ENCODE results near the gene CDKN2AIP.
"Not testable (repeated sequence)": the region's sequence is repeated elsewhere in the genome, so short reads cannot be mapped to it uniquely, and the experiment has no call there.

The CDKN2AIP gene

DNA sequence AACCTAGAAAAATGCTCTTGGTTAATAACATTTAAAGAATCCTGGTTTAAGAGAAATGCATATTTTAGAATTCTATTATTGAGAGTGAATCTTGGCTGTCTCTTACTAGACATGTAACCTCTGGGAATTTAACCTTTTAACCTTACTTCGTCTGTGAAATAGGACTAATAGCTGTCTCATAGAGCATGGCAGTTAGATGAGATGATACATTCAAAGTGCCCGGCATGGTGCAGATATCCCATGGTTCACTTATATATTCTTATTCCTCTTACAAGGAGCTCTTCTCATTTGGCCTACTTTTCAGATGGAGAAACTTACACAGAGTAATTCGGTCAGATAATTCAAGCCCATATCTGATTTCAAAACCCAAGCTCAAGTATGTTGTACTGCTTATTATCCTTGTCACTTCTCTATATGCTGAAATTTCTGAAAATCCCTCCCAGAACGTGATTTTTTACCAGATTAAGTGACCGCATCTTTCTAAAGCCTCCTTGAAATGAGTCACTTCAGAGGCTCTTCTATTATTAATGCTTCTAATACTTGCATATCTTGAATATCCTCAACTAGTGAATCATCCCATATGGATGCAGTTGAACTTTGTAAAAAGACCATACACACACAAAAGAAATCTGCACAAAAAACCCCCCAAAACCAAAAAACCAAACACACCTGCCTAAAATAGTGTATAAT lies 4.9 kb downstream of the CDKN2AIP start:
- no peak for DNase-seq

DNA sequence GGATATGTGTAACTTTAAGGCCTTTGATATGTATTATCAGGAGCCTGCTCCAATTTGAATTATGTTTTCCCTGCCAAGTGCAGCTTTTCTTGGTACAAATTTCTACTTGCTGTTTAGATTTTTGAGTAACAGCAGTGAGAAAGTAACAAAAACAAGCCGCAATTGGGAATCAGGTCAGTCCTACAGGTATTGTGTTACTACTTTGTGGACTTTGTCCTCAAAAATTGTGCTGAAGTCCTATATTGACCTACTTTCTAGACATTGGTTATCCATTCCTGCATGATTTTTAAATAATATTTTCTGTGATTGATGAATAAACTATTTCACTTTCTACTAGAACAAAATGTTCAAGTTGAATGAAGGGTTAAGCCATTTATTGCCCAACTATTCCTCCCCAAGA lies 5.7 kb downstream of the CDKN2AIP start:
- DNase-seq: no peak

DNA sequence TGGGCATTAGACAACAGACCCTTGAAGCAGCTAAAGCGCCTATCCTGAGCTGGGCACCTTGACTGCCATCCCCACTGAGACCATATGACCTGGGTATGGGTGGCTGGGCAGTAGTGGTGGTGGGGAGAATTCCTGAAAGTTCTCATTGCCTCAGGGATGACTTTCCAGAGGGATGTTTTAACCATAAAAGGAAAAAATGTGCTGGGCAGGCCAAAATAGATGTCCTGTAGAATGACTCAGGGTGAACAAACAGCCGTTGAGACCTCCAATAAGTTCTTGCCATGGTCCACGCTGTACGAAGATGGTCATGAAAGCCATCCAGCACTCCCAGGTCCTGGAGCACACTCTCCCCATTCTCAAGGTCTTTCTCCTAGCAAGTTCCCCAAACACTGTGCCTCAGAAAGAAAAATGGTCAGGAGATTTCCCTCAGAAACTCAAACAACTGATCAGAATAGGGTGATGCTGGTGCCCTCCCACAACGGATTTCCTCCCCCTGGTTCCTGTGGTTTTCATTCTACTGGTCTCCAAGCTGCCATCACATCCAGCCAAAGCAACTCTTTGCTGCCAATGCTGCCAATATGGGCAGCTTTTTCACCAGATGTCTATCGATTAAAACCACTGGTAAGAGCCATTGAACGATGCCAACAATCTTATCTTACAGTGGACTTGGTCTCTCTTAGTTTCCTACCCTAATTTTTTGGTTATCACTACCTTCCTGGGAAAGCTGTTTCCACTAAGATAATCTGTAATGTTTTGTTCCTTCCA lies 11.2 kb downstream of the CDKN2AIP start:
- DNase-seq: no peak

DNA sequence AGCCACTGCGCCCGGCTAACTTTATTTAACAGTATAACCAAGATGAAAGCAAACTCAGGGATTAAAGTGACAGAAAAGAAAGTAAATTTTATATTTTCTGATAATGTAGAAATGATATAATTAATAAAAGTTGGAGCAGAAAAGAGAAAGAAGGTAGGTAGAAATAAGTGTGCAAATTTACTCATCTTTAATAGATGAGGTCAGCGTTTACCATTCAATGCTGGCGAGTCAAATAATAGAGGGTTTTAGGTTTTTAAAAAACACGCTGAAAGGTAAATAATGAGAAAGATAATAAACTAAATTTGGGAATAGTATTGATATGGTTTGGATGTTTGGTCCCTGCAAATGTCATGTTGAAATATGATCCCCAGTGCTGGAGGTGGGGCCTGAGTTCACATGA lies 13.6 kb downstream of the CDKN2AIP start:
- no peak for DNase-seq

DNA sequence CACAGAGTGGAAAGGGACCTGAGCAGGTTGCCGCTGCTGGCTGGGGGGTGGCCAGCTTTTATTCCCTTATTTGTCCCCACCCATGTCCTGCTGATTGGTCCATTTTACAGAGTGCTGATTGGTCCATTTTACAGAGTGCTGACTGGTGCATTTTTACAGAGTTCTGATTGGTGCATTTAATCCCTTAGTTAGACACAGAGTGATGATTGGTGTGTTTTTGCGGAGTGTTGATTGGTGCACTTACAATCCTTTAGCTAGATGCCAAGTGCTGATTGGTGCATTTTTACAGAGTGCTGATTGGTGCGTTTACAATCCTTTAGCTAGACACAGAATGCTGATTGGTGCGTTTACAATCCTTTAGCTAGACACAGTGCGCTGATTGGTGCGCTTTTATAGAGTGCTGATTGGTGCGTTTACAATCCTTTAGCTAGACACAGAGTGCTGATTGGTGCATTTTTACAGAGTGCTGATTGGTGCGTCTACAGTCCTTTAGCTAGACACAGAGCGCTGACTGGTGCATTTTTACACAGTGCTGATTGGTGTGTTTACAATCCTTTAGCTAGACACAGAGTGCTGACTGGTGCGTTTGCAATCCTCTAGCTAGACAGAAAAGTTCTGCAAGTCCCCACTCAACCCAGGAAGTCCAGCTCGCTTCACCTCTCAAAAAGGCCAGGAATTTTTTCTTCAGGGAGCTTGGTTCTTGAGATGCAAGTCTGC lies 19.6 kb downstream of the CDKN2AIP start:
- not testable (repeated sequence) for DNase-seq

DNA sequence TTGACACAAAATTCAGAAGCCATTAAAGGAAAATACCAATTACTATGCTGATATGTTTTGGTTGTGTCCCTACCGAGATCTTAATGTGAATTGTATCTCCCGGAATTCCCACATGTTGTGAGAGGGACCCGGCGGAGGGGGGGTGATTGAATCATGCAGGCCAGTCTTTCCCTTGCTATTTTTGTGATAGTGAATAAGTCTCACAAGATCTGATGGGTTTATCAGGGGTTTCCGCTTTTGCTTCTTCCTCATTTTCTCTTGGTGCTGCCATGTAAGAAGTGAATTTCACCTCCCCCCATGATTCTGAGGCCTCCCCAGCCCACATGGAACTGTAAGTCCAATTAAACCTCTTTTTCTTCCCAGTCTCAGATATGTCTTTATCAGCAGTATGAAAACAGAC lies 21.4 kb downstream of the CDKN2AIP start:
- not testable (repeated sequence) for DNase-seq

DNA sequence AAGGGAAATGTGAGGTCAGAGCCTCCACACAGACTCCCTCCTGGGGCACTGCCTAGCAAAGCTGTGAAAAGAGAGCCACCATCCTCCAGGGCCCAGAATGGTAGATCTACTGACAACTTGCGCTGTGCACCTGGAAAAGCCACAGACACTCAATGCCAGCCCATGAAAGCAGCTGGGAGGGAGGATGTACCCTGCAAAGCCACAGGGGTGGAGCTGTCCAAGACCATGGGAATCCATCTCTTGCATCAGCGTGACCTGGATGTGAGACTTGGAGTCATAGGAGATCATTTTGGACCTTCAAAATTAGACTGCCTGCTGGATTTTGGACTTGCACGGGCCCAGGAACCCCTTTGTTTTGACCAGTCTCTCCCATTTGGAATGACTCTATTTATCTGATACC lies 22.8 kb downstream of the CDKN2AIP start:
- DNase-seq: no peak

DNA sequence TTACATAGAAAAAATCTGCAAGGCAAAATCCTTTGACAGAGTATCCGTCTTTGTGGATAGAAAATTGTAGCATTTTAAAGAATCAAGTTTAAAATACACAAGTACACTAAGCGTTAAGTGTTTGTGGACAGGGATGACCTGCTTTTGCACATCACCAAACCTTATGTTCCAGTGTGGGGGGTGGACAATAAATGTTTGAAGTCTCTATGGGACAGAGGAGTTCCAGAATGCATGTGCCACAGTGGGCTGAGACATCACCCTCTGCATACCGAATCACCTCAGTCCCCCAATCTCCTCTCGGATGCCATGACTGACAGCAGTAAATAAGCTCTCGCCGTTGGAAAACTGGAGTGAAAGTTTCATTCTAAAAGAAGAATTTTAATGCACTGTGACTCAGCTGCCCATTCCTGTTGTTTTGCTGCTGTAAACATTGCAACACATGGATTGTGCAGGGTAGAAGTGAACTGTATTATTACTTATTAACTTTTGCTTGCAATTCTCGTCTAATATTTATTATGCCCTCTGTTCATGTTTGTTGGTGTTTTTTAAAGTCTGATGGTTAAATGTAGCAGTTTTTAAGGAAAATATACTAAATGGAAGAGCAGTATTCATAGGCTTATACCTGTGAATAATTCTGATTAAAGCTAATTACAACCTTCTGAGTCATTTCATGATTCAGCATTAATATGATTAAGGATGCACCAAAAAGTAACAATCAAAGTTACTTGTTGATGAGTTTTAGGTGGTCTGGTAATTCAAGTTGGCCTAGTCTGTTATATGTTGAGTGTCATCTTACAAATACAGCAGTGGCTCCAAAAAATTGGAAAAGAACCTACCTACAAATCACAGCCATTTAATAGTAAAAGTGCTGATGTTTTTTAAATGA lies 24.0 kb downstream of the CDKN2AIP start:
- no peak for DNase-seq

DNA sequence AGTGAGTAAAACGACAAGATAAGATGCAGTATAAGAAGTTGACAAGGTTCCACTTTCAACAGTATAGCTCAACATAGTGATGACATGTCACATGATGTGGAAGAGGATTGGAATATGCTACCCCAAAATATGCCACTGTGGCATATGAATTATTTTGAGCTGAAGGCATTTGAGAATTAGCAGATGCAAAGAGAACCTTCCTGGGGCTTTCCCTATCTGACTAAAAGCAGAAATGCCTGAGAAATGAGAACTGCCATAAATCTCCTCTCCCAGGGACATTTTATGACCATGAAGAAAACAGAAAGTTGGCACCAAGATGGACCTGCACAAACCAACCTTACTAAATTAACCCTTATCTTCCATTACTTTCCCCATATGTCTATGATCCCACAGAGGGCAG lies 24.8 kb downstream of the CDKN2AIP start:
- DNase-seq: no peak

DNA sequence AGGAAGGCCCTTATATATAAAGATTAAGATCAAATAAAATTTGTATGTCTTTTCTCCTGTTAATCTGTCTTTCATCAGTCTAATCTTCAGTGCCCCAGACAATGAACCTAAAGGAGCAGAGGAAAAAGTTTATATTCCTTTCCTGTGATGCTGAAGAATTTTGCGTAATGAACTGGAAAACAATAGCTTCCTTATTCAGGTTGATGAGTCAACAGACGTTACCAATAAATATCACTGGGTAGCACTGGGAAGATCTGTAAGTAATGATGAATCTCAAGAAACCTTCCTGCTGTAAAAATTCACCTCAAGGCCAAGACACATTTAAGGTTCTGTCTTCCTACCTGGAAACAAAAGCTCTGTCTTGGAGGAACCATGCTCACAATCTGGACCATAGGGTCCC lies 25.5 kb downstream of the CDKN2AIP start:
- DNase-seq: no peak

DNA sequence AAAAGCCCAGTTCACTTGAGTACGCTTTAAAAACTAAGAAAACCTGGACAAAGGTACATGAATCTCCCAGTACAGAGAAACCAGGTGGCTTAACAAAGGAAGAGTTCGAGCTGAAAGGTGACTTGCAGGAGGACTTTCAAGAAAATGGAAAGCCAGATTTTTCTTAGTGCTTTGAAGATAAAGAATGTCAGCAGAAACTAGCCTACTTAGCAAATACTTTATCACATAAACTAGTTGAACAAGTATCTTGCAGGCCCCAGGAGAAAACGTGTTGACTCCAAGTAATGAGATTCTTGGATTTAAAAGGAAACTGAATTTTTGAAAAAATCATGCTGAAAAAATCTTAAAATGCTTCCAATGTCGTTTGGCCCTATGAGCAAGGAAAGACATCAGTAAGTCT lies 26.4 kb downstream of the CDKN2AIP start:
- no peak for DNase-seq

DNA sequence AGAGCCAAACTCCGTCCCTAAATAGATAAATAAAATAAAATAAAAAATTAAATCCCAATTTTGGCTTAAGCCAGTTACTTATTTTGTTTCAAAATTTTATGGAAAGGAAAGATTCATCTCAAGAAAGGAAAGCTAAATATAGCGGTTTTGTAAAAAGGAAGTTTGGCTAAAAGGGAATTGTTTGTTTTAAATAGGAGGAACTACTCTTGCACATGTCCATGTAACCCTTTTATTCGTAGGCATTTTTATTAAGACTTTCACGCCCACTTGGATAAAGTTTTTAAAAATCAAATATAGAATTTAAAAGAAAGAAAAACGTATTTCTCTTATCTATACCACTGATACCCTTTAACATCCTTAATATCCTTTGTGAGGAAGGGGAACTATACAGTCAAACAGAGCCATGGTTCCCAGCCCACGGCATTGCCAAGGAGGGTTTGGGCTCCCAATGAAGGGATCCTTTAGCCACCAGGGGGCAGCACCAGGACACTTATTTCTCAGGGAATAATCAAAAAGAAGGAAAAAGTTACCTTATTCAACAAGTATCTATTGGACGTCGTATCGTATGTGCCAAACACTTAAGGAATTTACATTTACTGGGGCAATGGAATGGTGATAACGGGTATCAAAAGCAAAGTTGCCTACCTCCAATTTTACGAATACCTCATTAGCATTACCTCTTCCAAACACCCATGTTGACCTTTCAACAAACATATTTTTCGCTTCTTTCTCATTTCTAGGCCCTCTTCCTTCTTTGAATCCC lies 27.7 kb downstream of the CDKN2AIP start:
- DNase-seq: peak; percentile 54

DNA sequence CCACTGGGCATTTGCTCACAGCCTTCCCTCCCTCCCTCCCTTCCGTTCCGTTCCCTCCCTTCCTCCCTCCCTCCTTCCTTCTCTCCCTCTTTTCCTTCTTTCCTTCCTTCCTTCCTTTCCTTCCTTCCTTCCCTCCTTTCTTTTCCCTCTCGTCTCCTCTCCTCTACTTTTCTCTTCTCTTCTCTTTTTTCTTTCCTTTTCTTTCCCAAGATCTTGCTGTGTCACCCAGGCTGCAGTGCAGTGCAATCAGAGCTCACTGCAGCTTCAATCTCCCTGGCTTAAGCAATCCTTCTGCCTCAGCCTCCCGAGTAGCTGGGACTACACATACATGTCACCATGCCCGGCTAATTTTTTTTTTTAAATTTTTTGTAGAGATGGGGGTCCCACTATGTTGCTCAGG lies 33.7 kb downstream of the CDKN2AIP start:
- DNase-seq: no peak

DNA sequence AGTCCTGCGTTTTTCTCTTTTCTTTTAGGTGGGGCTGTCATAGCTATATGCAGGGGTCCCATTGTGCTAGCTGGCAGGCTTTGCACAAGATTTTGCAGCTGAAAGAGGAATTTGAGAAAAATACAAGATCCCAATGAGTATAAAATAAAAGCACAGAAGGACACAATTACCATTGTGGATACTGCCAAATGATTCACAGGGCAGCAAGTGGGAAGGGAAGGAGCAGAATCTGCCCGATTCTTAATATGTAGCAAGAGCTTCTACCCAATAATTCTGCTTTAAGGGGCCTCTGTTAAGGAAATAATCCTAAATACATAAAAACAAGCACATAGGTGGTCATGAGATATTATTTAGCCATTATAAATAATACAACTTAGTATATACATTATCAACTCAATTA lies 34.5 kb downstream of the CDKN2AIP start:
- no peak for DNase-seq

DNA sequence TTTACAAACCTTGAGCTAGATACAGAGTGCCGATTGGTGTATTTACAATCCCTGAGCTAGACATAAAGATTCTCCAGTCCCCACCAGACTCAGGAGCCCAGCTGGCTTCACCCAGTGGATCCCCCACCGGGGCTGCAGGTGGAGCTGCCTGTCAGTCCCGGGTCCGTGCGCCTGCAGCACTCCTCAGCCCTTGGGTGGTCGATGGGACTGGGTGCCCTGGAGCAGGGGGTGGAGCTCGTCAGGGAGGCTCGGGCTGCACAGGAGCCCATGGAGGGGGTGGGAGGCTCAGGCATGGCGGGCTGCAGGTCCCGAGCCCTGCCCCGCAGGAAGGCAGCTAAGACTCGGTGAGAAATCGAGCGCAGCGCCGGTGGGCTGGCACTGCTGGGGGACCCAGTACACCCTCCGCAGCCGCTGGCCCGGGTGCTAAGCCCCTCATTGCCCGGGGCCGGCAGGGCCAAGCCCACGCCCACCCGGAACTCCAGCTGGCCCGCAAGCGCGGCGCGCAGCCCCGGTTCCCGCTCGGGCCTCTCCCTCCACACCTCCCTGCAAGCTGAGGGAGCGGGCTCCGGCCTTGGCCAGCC lies 38.2 kb downstream of the CDKN2AIP start:
- not testable (repeated sequence) for DNase-seq

DNA sequence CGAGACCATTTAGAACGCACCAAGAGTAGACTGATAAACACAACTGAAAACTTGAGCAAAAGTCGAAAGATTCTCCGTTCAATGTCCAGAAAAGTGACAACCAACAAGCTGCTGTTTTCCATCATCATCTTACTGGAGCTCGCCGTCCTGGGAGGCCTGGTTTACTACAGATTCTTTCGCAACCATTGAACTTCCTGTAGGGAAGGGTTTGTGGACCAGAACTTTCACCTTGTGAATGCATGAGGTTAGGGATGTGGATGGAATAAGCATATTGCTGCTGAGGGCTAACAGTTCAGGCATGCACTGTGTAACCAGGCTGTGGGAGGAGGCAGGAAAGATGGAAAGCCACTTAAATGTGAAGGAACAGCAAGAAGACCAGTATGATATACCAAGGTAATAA lies 39.6 kb downstream of the CDKN2AIP start:
- DNase-seq: no peak

DNA sequence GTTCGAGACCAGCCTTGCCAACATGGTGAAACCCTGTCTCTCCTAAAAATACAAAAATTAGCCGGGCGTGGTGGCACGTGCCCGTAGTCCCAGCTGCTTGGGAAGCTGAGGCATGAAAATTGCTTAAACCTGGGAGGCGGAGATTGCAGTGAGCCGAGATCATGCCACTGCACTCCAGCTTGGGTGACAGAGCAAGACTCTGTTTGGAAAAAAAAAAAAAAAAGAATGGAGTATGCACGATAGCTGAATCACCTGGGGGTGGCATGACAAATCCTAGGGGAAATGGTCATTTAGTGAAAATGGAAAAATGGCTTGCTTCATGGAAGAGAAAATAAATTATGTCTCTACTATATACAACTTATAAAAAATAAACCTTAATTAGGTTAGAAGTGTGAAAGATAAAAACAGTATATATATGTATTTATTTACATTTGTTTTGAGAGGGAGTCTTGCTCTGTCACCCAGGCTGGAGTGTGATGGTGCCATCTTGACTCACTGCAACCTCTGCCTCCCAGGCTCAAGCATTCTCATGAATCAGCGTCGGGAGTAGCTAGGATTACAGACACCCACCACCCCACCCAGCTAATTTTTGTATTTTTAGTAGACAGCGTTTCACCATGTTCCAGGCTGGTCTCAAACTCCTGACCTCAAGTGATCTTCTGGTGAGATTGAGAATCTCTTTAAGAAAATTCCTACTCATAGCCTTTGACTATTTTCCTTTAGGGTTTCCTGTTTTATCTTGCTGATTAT lies 41.1 kb downstream of the CDKN2AIP start:
- DNase-seq: no peak

DNA sequence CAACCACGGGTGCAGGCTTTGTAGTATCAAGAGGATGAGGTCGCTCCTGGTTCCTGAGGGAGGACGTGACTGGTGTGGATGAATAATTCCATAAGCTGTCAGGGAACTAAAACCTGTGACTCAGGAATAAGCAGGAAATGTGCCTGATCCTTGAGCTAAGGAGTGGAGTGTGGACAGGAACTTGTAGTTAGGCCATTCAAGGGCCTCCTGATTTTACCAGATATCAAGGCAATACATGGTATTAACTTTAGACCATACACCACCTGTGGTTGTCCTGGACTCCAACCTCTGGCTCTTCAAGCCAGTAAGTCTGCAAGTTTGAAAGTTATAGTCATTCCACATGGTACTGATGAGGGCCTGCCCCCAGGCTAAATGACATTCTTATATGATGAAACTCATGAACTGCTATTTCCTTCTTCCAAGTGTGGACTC lies 48.4 kb downstream of the CDKN2AIP start:
- DNase-seq: no peak

DNA sequence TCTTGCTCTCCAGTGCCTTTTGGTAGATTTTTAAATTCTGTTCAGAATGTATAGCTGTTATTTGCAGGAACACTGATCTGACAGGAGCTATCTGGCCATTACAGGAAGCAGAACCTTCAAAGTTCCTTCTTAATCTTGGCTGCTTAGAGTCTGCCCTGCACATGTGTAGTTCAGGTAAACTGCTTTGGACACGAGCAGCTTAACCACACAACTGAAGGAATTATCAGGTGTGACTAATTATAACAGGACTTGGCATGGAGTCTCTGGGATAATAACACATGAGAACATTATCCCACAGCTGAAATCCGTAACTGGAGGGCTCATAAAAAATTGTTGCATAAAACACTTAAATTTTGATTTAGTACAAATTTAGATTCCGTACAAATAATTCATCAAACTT lies 48.8 kb downstream of the CDKN2AIP start:
- DNase-seq: no peak

DNA sequence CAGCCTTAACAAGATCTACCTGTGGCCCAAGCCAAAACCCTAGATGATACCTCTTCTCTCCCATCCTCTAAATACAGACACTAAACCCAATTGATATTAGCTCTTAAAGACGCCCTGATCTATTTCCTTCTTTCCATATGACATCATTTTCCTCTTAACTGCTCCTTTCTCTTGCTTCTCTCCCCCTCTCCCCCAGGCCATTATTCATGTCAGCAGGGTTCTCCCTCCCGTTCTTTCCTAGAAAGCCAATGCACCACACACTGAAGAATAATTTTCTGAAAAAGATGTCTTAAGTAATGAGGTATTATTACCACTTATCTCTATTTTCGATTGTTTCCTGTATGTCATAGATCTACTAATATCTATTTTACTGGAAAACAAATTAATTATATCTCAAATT lies 50.7 kb downstream of the CDKN2AIP start:
- no peak for DNase-seq

Measured in CD4-positive, alpha-beta T cell treated with Interleukin-15 for 1 hour (primary cell).